Ascending aorta (tissue), 2 donors: Measurements from ENCODE around the gene DUOX1. TPM values are rescaled to one million over a fixed set of nuclear protein-coding genes. Genes with fewer than 3 reads are reported as not detected.
A peak's percentile ranks its signal among the peaks of the same experiment; 100 is the strongest.

ENCODE experiments used
- DNase-seq, 2 donors: peaks; one replicate each; pipeline ENCODE4 v3.0.0-alpha.2; 2019; ENCODE audit warnings: low spot score in 2 of 2
- H3K27ac ChIP-seq, 2 donors: fragments of 200-600 bp; sonication (generic); one replicate each; pipeline ENCODE4 v1.5.1; 2016 to 2017; ENCODE audit warnings: mild to moderate bottlenecking in 1 of 2
- H3K27me3 ChIP-seq: fragments of 200-600 bp; sonication (generic); one replicate; pipeline ENCODE4 v1.5.1; 2017
- H3K36me3 ChIP-seq, 2 donors: fragments of 200-600 bp; sonication (generic); one replicate each; pipeline ENCODE4 v1.5.1; 2016
- H3K4me1 ChIP-seq, 2 donors: fragments of 200-600 bp; sonication (generic); one replicate each; pipeline ENCODE4 v1.5.1; 2016 to 2017; ENCODE audit warnings: mild to moderate bottlenecking in 1 of 2
- H3K4me3 ChIP-seq, 2 donors: fragments of 200-600 bp; sonication (generic); one replicate each; pipeline ENCODE4 v1.5.1; 2016 to 2017; ENCODE audit warnings: mild to moderate bottlenecking in 1 of 2
- H3K9me3 ChIP-seq, 2 donors: fragments of 200-600 bp; sonication (generic); one replicate each; pipeline ENCODE4 v1.5.1; 2016
- CTCF ChIP-seq, 3 experiments: fragments of 200-600 bp in 2 of 3; fragments of 450-650 bp in 1 of 3; sonication (generic) in 2 of 3; IDR thresholded peaks; one replicate each; pipeline ENCODE4 v1.5.1; 2016 to 2019; ENCODE audit warnings: antibody characterized with exemption in 3 of 3, mild to moderate bottlenecking in 1 of 3, moderate library complexity in 1 of 3
- intact Hi-C: fragments of 100-400 bp; cut with DNase I; formaldehyde crosslinking; loops from one replicate; pipeline ENCODE4 v1.15.1; 2023
- total RNA-seq: library from RNA; depleted of rRNA; stranded (reverse); fragments of >200 nt; gene quantifications from one replicate; pipeline ENCODE4 v1.1.0, GENCODE V29; 2016

DUOX1 gene
- total RNA-seq, 1 donor from 2014 or later: 2.7 TPM

GRCh38 chr15:45113380-45113990 lies 16.3 kb upstream of the DUOX1 start:
- no peak for TF ChIP-seq CTCF (IDR thresholded peaks at IDR 0.05)
- peak overlapping the region; percentile 36 to 45 for H3K4me3 ChIP-seq
- peaks cover 14% of the 10 kb centered on the region for H3K27me3 ChIP-seq
- H3K9me3 ChIP-seq: no peaks in the 10 kb centered on the region
- no peaks in the 10 kb centered on the region for H3K36me3 ChIP-seq
- H3K27ac ChIP-seq: no peak overlapping the region
- DNase-seq: no peak
- peaks cover 7 to 18% of the 10 kb centered on the region in 2 donors for H3K4me1 ChIP-seq
- intact Hi-C loops: no loop called here

DNA sequence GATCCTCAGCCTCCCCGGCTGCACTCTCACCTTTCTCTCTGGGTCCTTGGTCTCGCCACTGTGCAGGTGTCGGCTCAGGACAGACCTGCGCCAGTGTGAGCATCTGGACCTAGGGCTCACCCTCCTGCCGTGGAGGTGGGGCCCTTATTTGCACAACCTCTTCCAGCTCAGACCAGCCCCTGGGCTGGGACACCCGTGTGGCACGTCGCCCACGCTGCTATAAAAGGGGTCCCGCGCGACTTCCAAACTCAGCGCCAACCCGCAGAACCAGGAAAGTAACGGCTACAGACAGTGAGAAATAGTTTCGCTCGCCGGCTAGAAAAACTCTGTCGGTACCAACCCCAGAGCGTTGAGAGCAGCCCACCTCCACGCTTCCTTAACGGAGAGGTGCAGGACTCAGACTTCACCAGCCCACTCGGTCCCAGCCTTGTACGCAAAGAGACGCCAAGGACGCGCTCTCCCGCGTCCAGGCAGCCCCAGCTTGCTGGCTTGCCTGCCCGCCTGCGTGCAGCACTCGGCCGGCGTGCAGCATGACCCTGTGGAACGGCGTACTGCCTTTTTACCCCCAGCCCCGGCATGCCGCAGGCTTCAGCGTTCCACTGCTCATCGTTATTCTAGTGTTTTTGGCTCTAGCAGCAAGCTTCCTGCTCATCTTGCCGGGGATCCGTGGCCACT lies 15.6 kb upstream of the DUOX1 start, which contains the start of the genes DUOX2 and DUOXA2:
TSS of gene DUOX2 (minus strand) at position 97 of the 675 bp plus-strand sequence. CDS start 761 bp downstream, outside the sequence.
TSS of gene DUOXA2 (plus strand) at position 251 of the 675 bp plus-strand sequence. CDS start at position 531, 280 bp downstream.
- no peak for TF ChIP-seq CTCF (IDR thresholded peaks at IDR 0.05)
- intact Hi-C loops: no loop called here
- Histone ChIP-seq H3K27me3 (peaks cover 14% of the 10 kb centered on the region), H3K27ac (no peak within 1 kb of the TSS), H3K9me3 (no peaks in the 10 kb centered on the region), H3K4me3 (peak within 1 kb of the TSS; percentile 36 to 45), H3K36me3 (no peaks in the 10 kb centered on the region), H3K4me1 (peaks cover 7 to 18% of the 10 kb centered on the region in 2 donors)
- DNase-seq: no peak

DNA sequence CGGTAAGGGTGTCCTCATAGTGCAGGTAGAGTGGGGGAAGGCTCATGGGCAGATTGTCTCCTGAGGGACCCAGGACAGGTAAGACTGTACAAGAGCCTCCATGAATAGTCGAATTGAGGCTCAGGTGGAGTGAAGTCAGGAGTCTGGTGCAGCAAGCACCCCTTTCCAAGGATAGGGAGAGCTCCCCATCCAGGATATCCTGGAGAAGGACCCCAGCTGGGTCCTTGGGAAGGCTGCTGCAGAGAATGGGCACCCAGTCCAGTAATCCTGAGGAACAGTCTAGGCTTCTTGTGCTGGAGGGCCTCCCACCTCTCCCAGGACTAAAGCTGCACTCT lies 15.1 kb upstream of the DUOX1 start:
- no peak overlapping the region for H3K27ac ChIP-seq
- no peak for TF ChIP-seq CTCF (IDR thresholded peaks at IDR 0.05)
- peaks cover 7 to 18% of the 10 kb centered on the region in 2 donors for H3K4me1 ChIP-seq
- no peak for DNase-seq
- peak overlapping the region in 1 of 2 donors; percentile 37 for H3K4me3 ChIP-seq
- intact Hi-C loops: no loop called here
- H3K9me3 ChIP-seq: no peaks in the 10 kb centered on the region
- peaks cover 14% of the 10 kb centered on the region for H3K27me3 ChIP-seq
- no peaks in the 10 kb centered on the region for H3K36me3 ChIP-seq

- DNase-seq: no peak
- Histone ChIP-seq H3K9me3 (no peaks in the 10 kb centered on the region), H3K4me3 (no peak overlapping the region), H3K27ac (no peak overlapping the region), H3K4me1 (peaks cover 7 to 18% of the 10 kb centered on the region in 2 donors), H3K36me3 (no peaks in the 10 kb centered on the region), H3K27me3 (peaks cover 15% of the 10 kb centered on the region)
- no peak for TF ChIP-seq CTCF (IDR thresholded peaks at IDR 0.05)
- intact Hi-C loops: no loop called here
Observed at GRCh38 chr15:45115312-45115820, 14.4 kb upstream of the DUOX1 start.

DNA sequence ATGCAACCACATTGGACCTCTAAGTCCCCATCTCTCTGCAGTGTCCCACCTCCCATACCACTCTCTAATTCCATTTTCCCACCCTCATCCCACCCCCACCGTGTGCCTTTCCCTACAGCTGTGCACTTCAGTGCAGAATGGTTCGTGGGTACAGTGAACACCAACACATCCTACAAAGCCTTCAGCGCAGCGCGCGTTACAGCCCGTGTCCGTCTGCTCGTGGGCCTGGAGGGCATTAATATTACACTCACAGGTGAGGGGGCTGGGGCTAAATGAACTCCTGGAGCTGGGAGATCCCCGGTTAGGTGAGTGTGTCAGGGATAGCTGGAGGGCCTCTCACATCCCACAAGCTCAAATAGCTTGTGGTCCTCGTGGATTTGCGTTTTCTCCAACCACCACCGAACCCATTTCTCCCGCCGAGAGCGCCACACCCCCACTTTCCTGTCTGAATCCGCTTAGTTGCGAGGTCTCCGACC lies 13.8 kb upstream of the DUOX1 start:
- Histone ChIP-seq H3K4me3 (no peak overlapping the region), H3K27me3 (peaks cover 17% of the 10 kb centered on the region), H3K9me3 (no peaks in the 10 kb centered on the region), H3K36me3 (no peaks in the 10 kb centered on the region), H3K27ac (no peak overlapping the region), H3K4me1 (peaks cover 7 to 18% of the 10 kb centered on the region in 2 donors)
- no peak for DNase-seq
- intact Hi-C loops: no loop called here
- no peak for TF ChIP-seq CTCF (IDR thresholded peaks at IDR 0.05)
